OCI-LY3 (cell line): Measurements from ENCODE around the gene CCL24.
"Not testable (repeated sequence)": the region's sequence is repeated elsewhere in the genome, so short reads cannot be mapped to it uniquely, and the experiment has no call there.

Source experiments
- H2AFZ ChIP-seq: fragments of 200-600, 300-600 bp; shearing (Covaris generic); 2 replicates; pipeline ENCODE4 v1.6.0; 2014; ENCODE audit warnings: antibody characterized with exemption, low read depth, low read length
- H3K27ac ChIP-seq: fragments of 200-600, 300-600 bp; sonication (generic); 2 replicates; pipeline ENCODE4 v1.5.1; 2014; ENCODE audit warnings: mild to moderate bottlenecking, low read length, moderate library complexity, mixed read lengths
- H3K27me3 ChIP-seq: fragments of 200-600, 300-600 bp; sonication (generic); 2 replicates; pipeline ENCODE4 v1.6.1; 2014; ENCODE audit warnings: low read depth, low read length, mixed read lengths
- H3K36me3 ChIP-seq: fragments of 200-600, 300-600 bp; sonication (generic); replicated peaks from 2 replicates; pipeline ENCODE3; 2014; ENCODE audit warnings: low read depth, low read length, mixed read lengths
- H3K4me1 ChIP-seq: fragments of 300-600, 200-600 bp; sonication (generic); 2 replicates; pipeline ENCODE4 v1.6.1; 2014; ENCODE audit warnings: low read length, mixed read lengths
- H3K4me2 ChIP-seq: fragments of 200-600, 300-600 bp; sonication (generic); 2 replicates; pipeline ENCODE4 v1.6.1; 2014; ENCODE audit warnings: low read length, mixed read lengths
- H3K4me3 ChIP-seq: fragments of 300-600, 200-600 bp; sonication (generic); 2 replicates; pipeline ENCODE4 v1.5.1; 2014; ENCODE audit warnings: antibody characterized with exemption, mild to moderate bottlenecking, low read length, moderate library complexity
- H3K79me2 ChIP-seq: fragments of 300-600, 200-600 bp; shearing (Covaris generic); 2 replicates; pipeline ENCODE4 v1.6.1; 2014; ENCODE audit warnings: mild to moderate bottlenecking, low read length, mixed read lengths
- H3K9ac ChIP-seq: fragments of 300-600, 200-600 bp; shearing (Covaris generic); 2 replicates; pipeline ENCODE4 v1.6.0; 2014; ENCODE audit warnings: mild to moderate bottlenecking, low read length, moderate library complexity
- H3K9me3 ChIP-seq: fragments of 200-600, 300-600 bp; shearing (Covaris generic); 2 replicates; pipeline ENCODE4 v1.6.1; 2014; ENCODE audit warnings: low read length, mixed read lengths; ENCODE audit not compliant: insufficient read depth
- H4K20me1 ChIP-seq: fragments of 200-600, 300-600 bp; sonication (generic); 2 replicates; pipeline ENCODE4 v1.6.1; 2016; ENCODE audit warnings: low read length, mixed read lengths; ENCODE audit not compliant: insufficient read depth
- EZH2phosphoT487 ChIP-seq: fragments of 200-600 bp; shearing (Covaris generic); IDR thresholded peaks from 2 replicates; pipeline ENCODE4 v1.6.1; 2018; ENCODE audit warnings: antibody characterized with exemption, mixed run types, low read depth
- TF ChIP-seq, protein P1 (sequence below): fragments of 200-600, 300-600 bp; sonication (generic); IDR thresholded peaks from 2 replicates; pipeline ENCODE4 v1.5.1; 2014; ENCODE audit warnings: antibody characterized with exemption, low read length, low read depth

Gene CCL24

DNA sequence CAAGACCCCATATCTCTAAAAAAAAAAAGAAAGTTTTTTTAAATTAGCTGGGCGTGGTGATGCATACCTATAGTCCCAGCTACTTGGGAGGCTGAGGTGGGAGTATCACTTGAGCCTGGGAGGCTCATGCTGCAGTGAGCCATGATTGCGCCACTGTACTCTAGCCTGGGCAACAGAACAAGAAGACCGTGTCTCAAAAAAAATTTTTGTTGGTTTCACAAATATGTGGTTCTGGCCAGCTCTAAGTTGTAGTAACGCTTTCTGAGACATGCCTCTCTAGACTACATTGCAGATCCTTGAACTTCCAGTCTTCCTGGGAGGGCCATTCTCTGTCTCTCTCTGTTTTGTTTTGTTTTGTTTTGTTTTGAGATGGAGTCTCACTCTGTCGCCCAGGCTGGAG is 40.6 kb upstream of the CCL24 start:
- H2AFZ ChIP-seq: no peak overlapping the region
- H3K27ac ChIP-seq: no peak overlapping the region
- H3K27me3 ChIP-seq: no peaks in the 10 kb centered on the region
- no peaks in the 10 kb centered on the region for H3K79me2 ChIP-seq
- no peaks in the 10 kb centered on the region for H4K20me1 ChIP-seq
- TF ChIP-seq EZH2phosphoT487: no peak
- TF ChIP-seq, protein P1, sequence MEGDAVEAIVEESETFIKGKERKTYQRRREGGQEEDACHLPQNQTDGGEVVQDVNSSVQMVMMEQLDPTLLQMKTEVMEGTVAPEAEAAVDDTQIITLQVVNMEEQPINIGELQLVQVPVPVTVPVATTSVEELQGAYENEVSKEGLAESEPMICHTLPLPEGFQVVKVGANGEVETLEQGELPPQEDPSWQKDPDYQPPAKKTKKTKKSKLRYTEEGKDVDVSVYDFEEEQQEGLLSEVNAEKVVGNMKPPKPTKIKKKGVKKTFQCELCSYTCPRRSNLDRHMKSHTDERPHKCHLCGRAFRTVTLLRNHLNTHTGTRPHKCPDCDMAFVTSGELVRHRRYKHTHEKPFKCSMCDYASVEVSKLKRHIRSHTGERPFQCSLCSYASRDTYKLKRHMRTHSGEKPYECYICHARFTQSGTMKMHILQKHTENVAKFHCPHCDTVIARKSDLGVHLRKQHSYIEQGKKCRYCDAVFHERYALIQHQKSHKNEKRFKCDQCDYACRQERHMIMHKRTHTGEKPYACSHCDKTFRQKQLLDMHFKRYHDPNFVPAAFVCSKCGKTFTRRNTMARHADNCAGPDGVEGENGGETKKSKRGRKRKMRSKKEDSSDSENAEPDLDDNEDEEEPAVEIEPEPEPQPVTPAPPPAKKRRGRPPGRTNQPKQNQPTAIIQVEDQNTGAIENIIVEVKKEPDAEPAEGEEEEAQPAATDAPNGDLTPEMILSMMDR: no peak
- H3K4me2 ChIP-seq: no peak overlapping the region
- no peaks in the 10 kb centered on the region for H3K36me3 ChIP-seq
- no peak overlapping the region for H3K4me3 ChIP-seq
- no peak overlapping the region for H3K9ac ChIP-seq
- no peaks in the 10 kb centered on the region for H3K4me1 ChIP-seq
- H3K9me3 ChIP-seq: no peaks in the 10 kb centered on the region

- Histone ChIP-seq H4K20me1 (no peaks in the 10 kb centered on the region), H3K4me1 (no peaks in the 10 kb centered on the region), H3K36me3 (no peaks in the 10 kb centered on the region), H2AFZ (no peak overlapping the region), H3K27me3 (no peaks in the 10 kb centered on the region), H3K9me3 (no peaks in the 10 kb centered on the region), H3K4me2 (no peak overlapping the region), H3K79me2 (no peaks in the 10 kb centered on the region), H3K27ac (no peak overlapping the region), H3K9ac (no peak overlapping the region), H3K4me3 (no peak overlapping the region)
- no peak for TF ChIP-seq EZH2phosphoT487
- TF ChIP-seq, protein P1: no peak
Measured at GRCh38 chr7:75850235-75850634, 36.6 kb upstream of the CCL24 start.

DNA sequence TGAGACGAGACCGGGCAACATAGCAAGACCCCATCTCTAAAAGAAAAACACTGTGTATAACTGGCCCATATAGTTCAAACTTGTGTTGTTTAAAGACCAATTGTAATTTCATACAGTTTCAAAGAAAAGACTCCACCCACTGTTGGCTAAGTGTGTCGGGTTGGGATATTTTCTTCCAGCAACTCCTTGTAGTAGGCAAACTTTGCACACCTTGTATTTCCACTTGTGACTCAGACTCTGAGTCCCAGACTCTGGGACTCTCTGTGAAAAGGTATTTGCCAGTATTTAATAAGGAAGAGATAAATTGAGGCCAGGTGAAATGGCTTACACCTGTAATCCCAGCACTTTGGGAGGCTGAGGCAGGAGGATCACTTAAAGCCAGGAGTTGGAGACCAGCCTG is 36.0 kb upstream of the CCL24 start:
- no peaks in the 10 kb centered on the region for H3K36me3 ChIP-seq
- H3K79me2 ChIP-seq: no peaks in the 10 kb centered on the region
- no peaks in the 10 kb centered on the region for H3K4me1 ChIP-seq
- no peaks in the 10 kb centered on the region for H3K27me3 ChIP-seq
- H2AFZ ChIP-seq: no peak overlapping the region
- no peak overlapping the region for H3K4me3 ChIP-seq
- no peak overlapping the region for H3K9ac ChIP-seq
- no peaks in the 10 kb centered on the region for H3K9me3 ChIP-seq
- no peak overlapping the region for H3K27ac ChIP-seq
- H4K20me1 ChIP-seq: no peaks in the 10 kb centered on the region
- H3K4me2 ChIP-seq: no peak overlapping the region
- TF ChIP-seq, protein P1: no peak
- no peak for TF ChIP-seq EZH2phosphoT487

DNA sequence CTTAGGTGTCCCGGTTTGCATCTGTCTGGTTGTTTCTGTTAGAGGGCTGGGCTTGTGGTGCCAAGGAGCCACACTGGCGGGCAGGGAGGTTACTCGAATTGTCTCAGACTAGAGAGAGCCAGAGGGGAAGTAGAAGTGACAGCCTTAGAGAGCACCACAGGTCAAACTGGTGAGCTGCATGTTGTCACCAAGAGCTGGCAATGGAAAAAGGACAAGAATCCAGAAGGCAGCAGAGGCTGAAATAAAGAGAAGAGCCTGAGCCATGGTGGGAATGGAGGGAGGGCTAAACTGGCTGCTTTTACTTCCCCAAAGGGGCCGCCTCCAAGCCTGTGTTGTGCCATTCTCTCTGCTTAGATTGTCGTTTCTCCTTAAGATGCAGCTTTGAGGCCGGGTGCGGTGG is 34.1 kb upstream of the CCL24 start:
- H3K9ac ChIP-seq: no peak overlapping the region
- H3K79me2 ChIP-seq: no peaks in the 10 kb centered on the region
- no peak overlapping the region for H3K4me3 ChIP-seq
- no peak for TF ChIP-seq EZH2phosphoT487
- TF ChIP-seq, protein P1: no peak
- no peaks in the 10 kb centered on the region for H3K27me3 ChIP-seq
- no peak overlapping the region for H3K27ac ChIP-seq
- H3K4me1 ChIP-seq: no peaks in the 10 kb centered on the region
- no peaks in the 10 kb centered on the region for H3K36me3 ChIP-seq
- no peaks in the 10 kb centered on the region for H4K20me1 ChIP-seq
- no peaks in the 10 kb centered on the region for H3K9me3 ChIP-seq
- no peak overlapping the region for H3K4me2 ChIP-seq
- H2AFZ ChIP-seq: no peak overlapping the region

GRCh38 chr7:75845132-75845531 is 31.5 kb upstream of the CCL24 start:
- H3K9ac ChIP-seq, H3K4me1 ChIP-seq, H3K36me3 ChIP-seq, H3K27ac ChIP-seq, H3K27me3 ChIP-seq, H3K4me2 ChIP-seq, H2AFZ ChIP-seq, H3K9me3 ChIP-seq, H3K79me2 ChIP-seq, H3K4me3 ChIP-seq, H4K20me1 ChIP-seq: not testable (repeated sequence)
